Measurements from ENCODE around the gene PSTPIP1.

GRCh38 chr15:77022646-77023575 is 28.0 kb downstream of the PSTPIP1 start:
- no peak for TF ChIP-seq POLR2A (IDR thresholded peaks at IDR 0.05)
- no peak for TF ChIP-seq CTCF (IDR thresholded peaks at IDR 0.05)
- TF ChIP-seq POLR2AphosphoS5 (IDR thresholded peaks at IDR 0.05), result no peak

Measured in breast epithelium (tissue), 3 donors.